HepG2 (cell line): ENCODE measurements around the gene STK11. TPM values are rescaled to one million over a fixed set of nuclear protein-coding genes. Genes with fewer than 3 reads are reported as not detected.

Source experiments
- DNMT1 ChIP-seq: sonication (generic); formaldehyde crosslinking; IDR thresholded peaks from 2 replicates; pipeline ENCODE4 v1.5.1; 2020; ENCODE audit warnings: mild to moderate bottlenecking, missing genetic modification reagents
- LCORL ChIP-seq, 2 experiments: fragments of 450-650 bp in 1 of 2; sonication (generic) in 1 of 2; formaldehyde crosslinking in 1 of 2; IDR thresholded peaks; 2 replicates each; pipeline versions ENCODE4 v1.5.0 to v1.6.1; 2017 to 2020; ENCODE audit warnings: antibody characterized with exemption in 1 of 2, missing genetic modification reagents in 1 of 2
- MAX ChIP-seq: IDR thresholded peaks from 2 replicates; pipeline ENCODE4 v1.6.1; 2012; ENCODE audit warnings: inconsistent platforms
- MAZ ChIP-seq, 2 experiments: sonication (generic) in 1 of 2; formaldehyde crosslinking in 1 of 2; IDR thresholded peaks; 2 replicates each; pipeline versions ENCODE4 v1.5.0 to v1.6.1; 2012 to 2020; ENCODE audit warnings: low read depth in 2 of 2, mild to moderate bottlenecking in 2 of 2, borderline replicate concordance in 1 of 2, improper control_type of control experiment in 1 of 2, low read length in 1 of 2, missing genetic modification reagents in 1 of 2, moderate library complexity in 1 of 2
- SPEN ChIP-seq: sonication (generic); formaldehyde crosslinking; IDR thresholded peaks from 2 replicates; pipeline ENCODE4 v1.5.1; 2020; ENCODE audit warnings: low read depth, mild to moderate bottlenecking, missing genetic modification reagents
- ZNF318 ChIP-seq: sonication (generic); formaldehyde crosslinking; IDR thresholded peaks from 2 replicates; pipeline ENCODE4 v1.4.0; 2020; ENCODE audit warnings: mild to moderate bottlenecking, missing genetic modification reagents
- ZNF777 ChIP-seq: sonication (generic); formaldehyde crosslinking; IDR thresholded peaks from 2 replicates; pipeline ENCODE4 v1.4.0; 2020; ENCODE audit warnings: missing genetic modification reagents
- polyA plus RNA-seq, 8 experiments: library from polyadenylated mRNA; depleted of rRNA in 3 of 8; stranded (reverse) in 7 of 8; unstranded in 1 of 8; fragments of >200 nt; fragmentation: Illumina TruSeq in 4 of 8; extraction: Trizol in 4 of 8; gene quantifications; 2 replicates each; pipeline versions ENCODE4 v1.2.1 to v1.2.3, GENCODE V29; 2011 to 2016; ENCODE audit warnings: low read depth in 4 of 8, missing spikeins in 1 of 8, mixed read lengths in 1 of 8; ENCODE audit not compliant: insufficient read depth in 1 of 8
- total RNA-seq, 5 experiments: library from RNA; depleted of rRNA; stranded (reverse); fragments of >200 nt; fragmentation: Illumina TruSeq; extraction: Trizol; gene quantifications; 2 replicates each; pipeline ENCODE4 v1.2.3, GENCODE V29; 2016; ENCODE audit warnings: low read depth in 1 of 5
- TF ChIP-seq, protein P1 (sequence below): sonication (generic); formaldehyde crosslinking; IDR thresholded peaks from 2 replicates; pipeline ENCODE4 v1.4.0; 2020; ENCODE audit warnings: missing genetic modification reagents
- TF ChIP-seq, protein P2 (sequence below): sonication (generic); formaldehyde crosslinking; IDR thresholded peaks from 2 replicates; pipeline ENCODE4 v1.4.0; 2020; ENCODE audit warnings: mild to moderate bottlenecking, missing genetic modification reagents, borderline replicate concordance

Gene STK11
- total and polyA plus RNA-seq, 2 of the 13 experiments (the other 11 are each of a cell fraction or from before 2014, with no cell fraction given): 27.5 to 43.6 TPM

- TF ChIP-seq MAX (peak; percentile 58), ZNF777 (CRISPR knock-in tag) (peak; percentile 46; the same call in 1 of the 2 replicates), ZNF318 (0 out of 2 replicates have a peak, but pooled peaks have one; percentile 21), MAZ (IDR thresholded peaks at IDR 0.05; ENCODE audit: borderline replicate concordance, low read depth, low read length) (0 out of 2 replicates have a peak, but pooled peaks have one; percentile 5), MAZ (CRISPR knock-in tag; IDR thresholded peaks at IDR 0.05; ENCODE audit: low read depth) (peak; percentile 82), SPEN (CRISPR knock-in tag) (peak; percentile 57), DNMT1 (CRISPR knock-in tag) (0 out of 2 replicates have a peak, but pooled peaks have one; percentile 37), LCORL (IDR thresholded peaks at IDR 0.05) (no peak), LCORL (CRISPR knock-in tag; IDR thresholded peaks at IDR 0.05) (no peak)
- TF ChIP-seq, protein P1, sequence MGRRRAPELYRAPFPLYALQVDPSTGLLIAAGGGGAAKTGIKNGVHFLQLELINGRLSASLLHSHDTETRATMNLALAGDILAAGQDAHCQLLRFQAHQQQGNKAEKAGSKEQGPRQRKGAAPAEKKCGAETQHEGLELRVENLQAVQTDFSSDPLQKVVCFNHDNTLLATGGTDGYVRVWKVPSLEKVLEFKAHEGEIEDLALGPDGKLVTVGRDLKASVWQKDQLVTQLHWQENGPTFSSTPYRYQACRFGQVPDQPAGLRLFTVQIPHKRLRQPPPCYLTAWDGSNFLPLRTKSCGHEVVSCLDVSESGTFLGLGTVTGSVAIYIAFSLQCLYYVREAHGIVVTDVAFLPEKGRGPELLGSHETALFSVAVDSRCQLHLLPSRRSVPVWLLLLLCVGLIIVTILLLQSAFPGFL: no peak
- TF ChIP-seq, protein P2, sequence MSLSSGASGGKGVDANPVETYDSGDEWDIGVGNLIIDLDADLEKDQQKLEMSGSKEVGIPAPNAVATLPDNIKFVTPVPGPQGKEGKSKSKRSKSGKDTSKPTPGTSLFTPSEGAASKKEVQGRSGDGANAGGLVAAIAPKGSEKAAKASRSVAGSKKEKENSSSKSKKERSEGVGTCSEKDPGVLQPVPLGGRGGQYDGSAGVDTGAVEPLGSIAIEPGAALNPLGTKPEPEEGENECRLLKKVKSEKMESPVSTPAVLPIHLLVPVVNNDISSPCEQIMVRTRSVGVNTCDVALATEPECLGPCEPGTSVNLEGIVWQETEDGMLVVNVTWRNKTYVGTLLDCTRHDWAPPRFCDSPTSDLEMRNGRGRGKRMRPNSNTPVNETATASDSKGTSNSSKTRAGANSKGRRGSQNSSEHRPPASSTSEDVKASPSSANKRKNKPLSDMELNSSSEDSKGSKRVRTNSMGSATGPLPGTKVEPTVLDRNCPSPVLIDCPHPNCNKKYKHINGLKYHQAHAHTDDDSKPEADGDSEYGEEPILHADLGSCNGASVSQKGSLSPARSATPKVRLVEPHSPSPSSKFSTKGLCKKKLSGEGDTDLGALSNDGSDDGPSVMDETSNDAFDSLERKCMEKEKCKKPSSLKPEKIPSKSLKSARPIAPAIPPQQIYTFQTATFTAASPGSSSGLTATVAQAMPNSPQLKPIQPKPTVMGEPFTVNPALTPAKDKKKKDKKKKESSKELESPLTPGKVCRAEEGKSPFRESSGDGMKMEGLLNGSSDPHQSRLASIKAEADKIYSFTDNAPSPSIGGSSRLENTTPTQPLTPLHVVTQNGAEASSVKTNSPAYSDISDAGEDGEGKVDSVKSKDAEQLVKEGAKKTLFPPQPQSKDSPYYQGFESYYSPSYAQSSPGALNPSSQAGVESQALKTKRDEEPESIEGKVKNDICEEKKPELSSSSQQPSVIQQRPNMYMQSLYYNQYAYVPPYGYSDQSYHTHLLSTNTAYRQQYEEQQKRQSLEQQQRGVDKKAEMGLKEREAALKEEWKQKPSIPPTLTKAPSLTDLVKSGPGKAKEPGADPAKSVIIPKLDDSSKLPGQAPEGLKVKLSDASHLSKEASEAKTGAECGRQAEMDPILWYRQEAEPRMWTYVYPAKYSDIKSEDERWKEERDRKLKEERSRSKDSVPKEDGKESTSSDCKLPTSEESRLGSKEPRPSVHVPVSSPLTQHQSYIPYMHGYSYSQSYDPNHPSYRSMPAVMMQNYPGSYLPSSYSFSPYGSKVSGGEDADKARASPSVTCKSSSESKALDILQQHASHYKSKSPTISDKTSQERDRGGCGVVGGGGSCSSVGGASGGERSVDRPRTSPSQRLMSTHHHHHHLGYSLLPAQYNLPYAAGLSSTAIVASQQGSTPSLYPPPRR: peak; percentile 43; the same call in 1 of the 2 replicates
These were observed 61.4 kb downstream of the STK11 start (continued) for GRCh38 chr19:1266916-1267476.
